ENCODE data around the gene GLIS1. TPM values are rescaled to one million over a fixed set of nuclear protein-coding genes. Genes with fewer than 3 reads are reported as not detected.

GLIS1 gene
- polyA plus RNA-seq, 1 donor from 2014 or later, result not detected

DNA sequence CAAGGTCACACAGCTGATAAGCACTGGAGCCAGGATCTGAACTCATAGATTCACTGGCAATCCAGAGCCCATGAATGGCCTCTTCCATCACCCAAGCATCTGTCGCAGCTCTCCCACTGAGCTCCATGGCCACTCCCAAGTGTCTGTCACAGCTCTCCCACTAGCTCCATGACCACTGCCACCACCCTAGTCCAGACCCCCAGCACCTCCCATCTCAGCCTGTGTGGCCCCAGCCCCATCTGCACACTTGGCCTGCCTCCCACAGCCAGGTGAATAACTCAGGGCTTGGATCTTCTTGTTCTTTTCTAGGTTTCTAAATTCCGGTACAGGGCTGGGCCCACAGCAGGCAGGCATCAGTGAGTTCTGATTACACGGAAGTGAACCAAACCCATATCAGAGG is 76.0 kb downstream of the GLIS1 start:
- H3K79me2 ChIP-seq (replicated peaks; ENCODE audit: insufficient read depth, low read length), result no peaks in the 10 kb centered on the region

GRCh38 chr1:53662169-53662568 is 76.8 kb downstream of the GLIS1 start:
- no peaks in the 10 kb centered on the region for H4K20me1 ChIP-seq (ENCODE audit: insufficient read depth)
- TF ChIP-seq TAF1 (IDR thresholded peaks at IDR 0.05; ENCODE audit: low read depth), result no peak
- no peak for TF ChIP-seq CTCF (IDR thresholded peaks at IDR 0.05; ENCODE audit: poor library complexity, severe bottlenecking)
- no peak for TF ChIP-seq RAD21 (conservative IDR thresholded peaks at IDR 0.05)
- TF ChIP-seq SMC3 (conservative IDR thresholded peaks at IDR 0.05; ENCODE audit: poor library complexity), result no peak
- TF ChIP-seq REST (IDR thresholded peaks at IDR 0.05; ENCODE audit: borderline replicate concordance), result no peak
- TF ChIP-seq EP300 (conservative IDR thresholded peaks at IDR 0.05; ENCODE audit: poor library complexity, severe bottlenecking), result no peak
- TF ChIP-seq POLR2AphosphoS5 (IDR thresholded peaks at IDR 0.05), result no peak
- no peak for TF ChIP-seq MXI1 (conservative IDR thresholded peaks at IDR 0.05; ENCODE audit: poor library complexity, severe bottlenecking)

More for the DNA sequence above, 76.0 kb downstream of the GLIS1 start:
- H3K36me3 ChIP-seq (ENCODE audit: insufficient read depth, low read length), result no peaks in the 10 kb centered on the region
- no peak overlapping the region for H2AFZ ChIP-seq (ENCODE audit: low read depth, low read length)
- no peaks in the 10 kb centered on the region for H3K27me3 ChIP-seq (ENCODE audit: insufficient read depth, low read depth, low read length)
- H3K4me3 ChIP-seq (ENCODE audit: low read length), result no peak overlapping the region
- no peaks in the 10 kb centered on the region for H3K9me2 ChIP-seq (ENCODE audit: insufficient read depth, low read length)
- TF ChIP-seq RAD21 (conservative IDR thresholded peaks at IDR 0.05) (no peak), EZH2 (IDR thresholded peaks at IDR 0.05; ENCODE audit: borderline replicate concordance, insufficient read depth, low read length, poor library complexity, severe bottlenecking) (no peak)
- no peaks in the 10 kb centered on the region for H3F3A ChIP-seq (ENCODE audit: insufficient read depth, low read length, poor library complexity, severe bottlenecking)
- H3K4me2 ChIP-seq (ENCODE audit: low read length), result no peak overlapping the region
- no peaks in the 10 kb centered on the region for H4K20me1 ChIP-seq (ENCODE audit: insufficient read depth)
- H3K9ac ChIP-seq (ENCODE audit: low read length), result no peak overlapping the region
- H3K9me3 ChIP-seq (ENCODE audit: low read length), result no peaks in the 10 kb centered on the region
- H3K27ac ChIP-seq (ENCODE audit: low read length), result no peak overlapping the region

GRCh38 chr1:53661496-53661895 is 77.5 kb downstream of the GLIS1 start:
- H3K9me3 ChIP-seq (ENCODE audit: low read length), result no peaks in the 10 kb centered on the region
- no peaks in the 10 kb centered on the region for H3K36me3 ChIP-seq (ENCODE audit: insufficient read depth, low read length)
- H3K27ac ChIP-seq (ENCODE audit: low read length), result no peak overlapping the region
- H3K79me2 ChIP-seq (replicated peaks; ENCODE audit: insufficient read depth, low read length), result no peaks in the 10 kb centered on the region
- H4K20me1 ChIP-seq (ENCODE audit: insufficient read depth), result no peaks in the 10 kb centered on the region
- no peaks in the 10 kb centered on the region for H3F3A ChIP-seq (ENCODE audit: insufficient read depth, low read length, poor library complexity, severe bottlenecking)
- no peak overlapping the region for H3K4me3 ChIP-seq (ENCODE audit: low read length)
- no peaks in the 10 kb centered on the region for H3K9me2 ChIP-seq (ENCODE audit: insufficient read depth, low read length)
- no peaks in the 10 kb centered on the region for H3K27me3 ChIP-seq (ENCODE audit: insufficient read depth, low read depth, low read length)
- H2AFZ ChIP-seq (ENCODE audit: low read depth, low read length), result no peak overlapping the region
- no peak overlapping the region for H3K9ac ChIP-seq (ENCODE audit: low read length)
- TF ChIP-seq POLR2AphosphoS5 (IDR thresholded peaks at IDR 0.05), result no peak
- no peak for TF ChIP-seq EP300 (conservative IDR thresholded peaks at IDR 0.05; ENCODE audit: poor library complexity, severe bottlenecking)
- TF ChIP-seq MXI1 (conservative IDR thresholded peaks at IDR 0.05; ENCODE audit: poor library complexity, severe bottlenecking), result no peak
- TF ChIP-seq TAF1 (IDR thresholded peaks at IDR 0.05; ENCODE audit: low read depth), result no peak
- no peak for TF ChIP-seq CTCF (IDR thresholded peaks at IDR 0.05; ENCODE audit: poor library complexity, severe bottlenecking)
- TF ChIP-seq EZH2 (IDR thresholded peaks at IDR 0.05; ENCODE audit: borderline replicate concordance, insufficient read depth, low read length, poor library complexity, severe bottlenecking), result no peak
- no peak for TF ChIP-seq SMC3 (conservative IDR thresholded peaks at IDR 0.05; ENCODE audit: poor library complexity)
- no peak for TF ChIP-seq REST (IDR thresholded peaks at IDR 0.05; ENCODE audit: borderline replicate concordance)
- TF ChIP-seq RAD21 (conservative IDR thresholded peaks at IDR 0.05), result no peak
- no peak overlapping the region for H3K4me2 ChIP-seq (ENCODE audit: low read length)

More at GRCh38 chr1:53662169-53662568, 76.8 kb downstream of the GLIS1 start:
- Histone ChIP-seq H3K9me3 (ENCODE audit: low read length) (no peaks in the 10 kb centered on the region), H3K9me2 (ENCODE audit: insufficient read depth, low read length) (no peaks in the 10 kb centered on the region), H3K9ac (ENCODE audit: low read length) (no peak overlapping the region), H3K4me3 (ENCODE audit: low read length) (no peak overlapping the region), H3K36me3 (ENCODE audit: insufficient read depth, low read length) (no peaks in the 10 kb centered on the region), H3K27me3 (ENCODE audit: insufficient read depth, low read depth, low read length) (no peaks in the 10 kb centered on the region), H3K79me2 (replicated peaks; ENCODE audit: insufficient read depth, low read length) (no peaks in the 10 kb centered on the region), H3F3A (ENCODE audit: insufficient read depth, low read length, poor library complexity, severe bottlenecking) (no peaks in the 10 kb centered on the region), H3K27ac (ENCODE audit: low read length) (no peak overlapping the region), H3K4me2 (ENCODE audit: low read length) (no peak overlapping the region), H2AFZ (ENCODE audit: low read depth, low read length) (no peak overlapping the region)

Data from neural cell (in vitro differentiated cells).